ENCODE measurements around the gene CD6. TPM values are rescaled to one million over a fixed set of nuclear protein-coding genes. Genes with fewer than 3 reads are reported as not detected.

CD6 gene
- polyA plus RNA-seq, 1 donor: 1.3 TPM

GRCh38 chr11:61032824-61033223, 61.3 kb downstream of the CD6 start:
- no peak for DNase-seq
- H3K36me3 ChIP-seq (ENCODE audit: control insufficient read depth, insufficient read depth, low read length): no peaks in the 10 kb centered on the region
- WGBS (ENCODE audit: insufficient coverage, low lambda C conversion rate): no CpG with 5 or more reads among the region's 2 CpGs

GRCh38 chr11:61033417-61033816, 61.9 kb downstream of the CD6 start:
- DNase-seq: no peak
- Histone ChIP-seq H3K36me3 (ENCODE audit: control insufficient read depth, insufficient read depth, low read length) (no peaks in the 10 kb centered on the region), H3K27me3 (ENCODE audit: control insufficient read depth, insufficient read depth, low read length) (no peaks in the 10 kb centered on the region), H3K4me1 (ENCODE audit: control insufficient read depth, insufficient read depth, low read length) (no peaks in the 10 kb centered on the region), H3K4me3 (ENCODE audit: low read length) (no peak overlapping the region), H3K27ac (ENCODE audit: low read length) (no peak overlapping the region), H3K9me3 (ENCODE audit: control insufficient read depth, low read depth, low read length) (no peaks in the 10 kb centered on the region)
- no CpG with 5 or more reads among the region's 4 CpGs for WGBS (ENCODE audit: insufficient coverage, low lambda C conversion rate)

More at GRCh38 chr11:61032824-61033223, 61.3 kb downstream of the CD6 start:
- H3K27ac ChIP-seq (ENCODE audit: low read length): no peak overlapping the region
- H3K4me1 ChIP-seq (ENCODE audit: control insufficient read depth, insufficient read depth, low read length): no peaks in the 10 kb centered on the region
- H3K9me3 ChIP-seq (ENCODE audit: control insufficient read depth, low read depth, low read length): no peaks in the 10 kb centered on the region
- H3K4me3 ChIP-seq (ENCODE audit: low read length): no peak overlapping the region
- H3K27me3 ChIP-seq (ENCODE audit: control insufficient read depth, insufficient read depth, low read length): no peaks in the 10 kb centered on the region

- H3K4me3 ChIP-seq (ENCODE audit: low read length): no peak overlapping the region
- no peaks in the 10 kb centered on the region for H3K9me3 ChIP-seq (ENCODE audit: control insufficient read depth, low read depth, low read length)
- WGBS (ENCODE audit: insufficient coverage, low lambda C conversion rate): no CpG with 5 or more reads among the region's 4 CpGs
- H3K4me1 ChIP-seq (ENCODE audit: control insufficient read depth, insufficient read depth, low read length): no peaks in the 10 kb centered on the region
- DNase-seq: no peak
- no peaks in the 10 kb centered on the region for H3K27me3 ChIP-seq (ENCODE audit: control insufficient read depth, insufficient read depth, low read length)
- no peaks in the 10 kb centered on the region for H3K36me3 ChIP-seq (ENCODE audit: control insufficient read depth, insufficient read depth, low read length)
- peak overlapping the region; percentile 68 for H3K27ac ChIP-seq (ENCODE audit: low read length)
Observed at GRCh38 chr11:61034111-61034510, 62.6 kb downstream of the CD6 start.

- Histone ChIP-seq H3K27me3 (ENCODE audit: control insufficient read depth, insufficient read depth, low read length) (no peaks in the 10 kb centered on the region), H3K36me3 (ENCODE audit: control insufficient read depth, insufficient read depth, low read length) (no peaks in the 10 kb centered on the region), H3K9me3 (ENCODE audit: control insufficient read depth, low read depth, low read length) (no peaks in the 10 kb centered on the region), H3K4me1 (ENCODE audit: control insufficient read depth, insufficient read depth, low read length) (no peaks in the 10 kb centered on the region), H3K4me3 (ENCODE audit: low read length) (no peak overlapping the region), H3K27ac (ENCODE audit: low read length) (peak overlapping the region; percentile 68)
- DNase-seq: no peak
- 64% methylated on average over 4 of the region's 15 CpGs for WGBS (ENCODE audit: insufficient coverage, low lambda C conversion rate)
Observed at GRCh38 chr11:61034704-61035525, 63.4 kb downstream of the CD6 start.

- H3K27ac ChIP-seq (ENCODE audit: low read length): peak overlapping the region; percentile 68
- DNase-seq: no peak
- no peaks in the 10 kb centered on the region for H3K36me3 ChIP-seq (ENCODE audit: control insufficient read depth, insufficient read depth, low read length)
- no peaks in the 10 kb centered on the region for H3K9me3 ChIP-seq (ENCODE audit: control insufficient read depth, low read depth, low read length)
- WGBS (ENCODE audit: insufficient coverage, low lambda C conversion rate): no CpG with 5 or more reads among the region's 10 CpGs
- H3K4me3 ChIP-seq (ENCODE audit: low read length): no peak overlapping the region
- H3K4me1 ChIP-seq (ENCODE audit: control insufficient read depth, insufficient read depth, low read length): no peaks in the 10 kb centered on the region
- H3K27me3 ChIP-seq (ENCODE audit: control insufficient read depth, insufficient read depth, low read length): no peaks in the 10 kb centered on the region
Observed at GRCh38 chr11:61035526-61035835, 64.0 kb downstream of the CD6 start.

- Histone ChIP-seq H3K9me3 (ENCODE audit: control insufficient read depth, low read depth, low read length) (no peaks in the 10 kb centered on the region), H3K36me3 (ENCODE audit: control insufficient read depth, insufficient read depth, low read length) (no peaks in the 10 kb centered on the region), H3K4me3 (ENCODE audit: low read length) (no peak overlapping the region), H3K27me3 (ENCODE audit: control insufficient read depth, insufficient read depth, low read length) (no peaks in the 10 kb centered on the region), H3K27ac (ENCODE audit: low read length) (no peak overlapping the region), H3K4me1 (ENCODE audit: control insufficient read depth, insufficient read depth, low read length) (peaks cover 7% of the 10 kb centered on the region)
- DNase-seq: no peak
- WGBS (ENCODE audit: insufficient coverage, low lambda C conversion rate): no CpG with 5 or more reads among the region's 5 CpGs
Observed at GRCh38 chr11:61037441-61038093, 66.1 kb downstream of the CD6 start.

- Histone ChIP-seq H3K4me3 (ENCODE audit: low read length) (no peak overlapping the region), H3K9me3 (ENCODE audit: control insufficient read depth, low read depth, low read length) (no peaks in the 10 kb centered on the region), H3K27ac (ENCODE audit: low read length) (no peak overlapping the region), H3K27me3 (ENCODE audit: control insufficient read depth, insufficient read depth, low read length) (no peaks in the 10 kb centered on the region), H3K36me3 (ENCODE audit: control insufficient read depth, insufficient read depth, low read length) (no peaks in the 10 kb centered on the region), H3K4me1 (ENCODE audit: control insufficient read depth, insufficient read depth, low read length) (peaks cover 7% of the 10 kb centered on the region)
- no peak for DNase-seq
- no CpG with 5 or more reads among the region's 5 CpGs for WGBS (ENCODE audit: insufficient coverage, low lambda C conversion rate)
Observed at GRCh38 chr11:61039916-61040315, 68.4 kb downstream of the CD6 start.

GRCh38 chr11:61041755-61042518, 70.5 kb downstream of the CD6 start:
- WGBS (ENCODE audit: insufficient coverage, low lambda C conversion rate): no CpG with 5 or more reads among the region's 16 CpGs
- Histone ChIP-seq H3K4me1 (ENCODE audit: control insufficient read depth, insufficient read depth, low read length) (peaks cover 7% of the 10 kb centered on the region), H3K4me3 (ENCODE audit: low read length) (no peak overlapping the region), H3K9me3 (ENCODE audit: control insufficient read depth, low read depth, low read length) (no peaks in the 10 kb centered on the region), H3K27ac (ENCODE audit: low read length) (peak overlapping the region; percentile 22), H3K36me3 (ENCODE audit: control insufficient read depth, insufficient read depth, low read length) (no peaks in the 10 kb centered on the region), H3K27me3 (ENCODE audit: control insufficient read depth, insufficient read depth, low read length) (no peaks in the 10 kb centered on the region)
- peak; percentile 50 to 64 for DNase-seq

- no peak overlapping the region for H3K4me3 ChIP-seq (ENCODE audit: low read length)
- DNase-seq: no peak
- 93% methylated on average over 2 of the region's 5 CpGs for WGBS (ENCODE audit: insufficient coverage, low lambda C conversion rate)
- H3K27me3 ChIP-seq (ENCODE audit: control insufficient read depth, insufficient read depth, low read length): no peaks in the 10 kb centered on the region
- H3K9me3 ChIP-seq (ENCODE audit: control insufficient read depth, low read depth, low read length): no peaks in the 10 kb centered on the region
- H3K4me1 ChIP-seq (ENCODE audit: control insufficient read depth, insufficient read depth, low read length): peaks cover 7% of the 10 kb centered on the region
- H3K27ac ChIP-seq (ENCODE audit: low read length): no peak overlapping the region
- H3K36me3 ChIP-seq (ENCODE audit: control insufficient read depth, insufficient read depth, low read length): no peaks in the 10 kb centered on the region
Observed at GRCh38 chr11:61042537-61042936, 71.1 kb downstream of the CD6 start.

GRCh38 chr11:61042961-61043540, 71.6 kb downstream of the CD6 start:
- no peak overlapping the region for H3K4me3 ChIP-seq (ENCODE audit: low read length)
- H3K27me3 ChIP-seq (ENCODE audit: control insufficient read depth, insufficient read depth, low read length): no peaks in the 10 kb centered on the region
- no peaks in the 10 kb centered on the region for H3K36me3 ChIP-seq (ENCODE audit: control insufficient read depth, insufficient read depth, low read length)
- peaks cover 7% of the 10 kb centered on the region for H3K4me1 ChIP-seq (ENCODE audit: control insufficient read depth, insufficient read depth, low read length)
- H3K9me3 ChIP-seq (ENCODE audit: control insufficient read depth, low read depth, low read length): no peaks in the 10 kb centered on the region
- WGBS (ENCODE audit: insufficient coverage, low lambda C conversion rate): no CpG with 5 or more reads among the region's 14 CpGs
- DNase-seq: no peak
- H3K27ac ChIP-seq (ENCODE audit: low read length): no peak overlapping the region
